Measurements from ENCODE around the gene CCDC57. TPM values are rescaled to one million over a fixed set of nuclear protein-coding genes. Genes with fewer than 3 reads are reported as not detected.
A peak's percentile ranks its signal among the peaks of the same experiment; 100 is the strongest.

The CCDC57 gene
- total and polyA plus RNA-seq, 9 of the 15 experiments (the other 6 are each of a cell fraction or from before 2014, with no cell fraction given), result 0.83 to 36.2 (median 13.6) TPM

GRCh38 chr17:82218349-82219075, 5.9 kb upstream of the CCDC57 start (continued):
- no peak for TF ChIP-seq DMBX1 (CRISPR knock-in tag; IDR thresholded peaks at IDR 0.05; ENCODE audit: borderline replicate concordance)
- no peak for TF ChIP-seq GABPA (tag; conservative IDR thresholded peaks at IDR 0.05; ENCODE audit: low read depth)

DNA sequence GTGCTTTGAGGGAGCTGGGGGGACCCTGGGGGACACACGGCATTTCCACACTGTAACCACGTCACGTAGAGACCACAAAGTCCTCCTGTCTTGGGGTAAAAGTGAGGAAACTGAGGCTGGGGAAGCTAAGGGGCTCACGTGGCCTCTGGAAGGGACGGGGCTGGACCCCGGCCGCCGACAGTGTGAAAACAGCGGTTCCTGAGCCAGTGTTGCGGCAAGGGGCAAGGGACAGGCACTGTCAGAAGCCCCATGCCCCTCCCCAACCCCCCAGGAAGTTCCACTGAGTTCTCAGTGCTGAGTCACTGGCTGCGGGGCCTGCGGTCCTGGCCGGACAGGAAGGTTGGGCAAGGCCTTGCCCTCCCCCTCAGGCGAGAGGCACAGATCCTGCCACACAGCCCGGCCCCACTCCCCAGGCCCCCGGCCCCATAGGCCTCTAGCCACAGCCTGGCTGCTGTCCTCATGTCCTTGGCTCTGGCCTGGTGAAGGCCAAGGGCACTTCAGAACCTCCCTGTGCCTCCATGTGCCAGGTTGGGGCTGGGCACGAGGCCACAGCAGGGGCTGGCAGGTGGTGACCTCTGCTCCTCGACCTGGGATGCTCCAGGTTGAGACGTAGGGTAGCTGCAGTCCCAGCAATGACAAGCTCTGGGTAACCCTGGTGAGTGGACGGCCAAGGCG, 5.0 kb upstream of the CCDC57 start:
- peaks cover 43 to 78% of the 10 kb centered on the region in 2 experiments for H3K4me1 ChIP-seq (replicated peaks in 1 of 2; ENCODE audit: control insufficient read depth in 2 of 2, insufficient read depth in 2 of 2, low read length in 2 of 2)
- ChIA-PET POLR2A (no interaction called here), CTCF (ENCODE audit: low intra/inter-chr PET ratio) (no interaction called here)
- peak overlapping the region; percentile 78 to 92 for H3K9ac ChIP-seq (ENCODE audit: insufficient read depth in 1 of 2, low read depth in 2 of 2, low read length in 2 of 2)
- H3K9me1 ChIP-seq (ENCODE audit: control insufficient read depth, insufficient read depth, low read length), result no peaks in the 10 kb centered on the region
- no TSS peak for BruUV-seq (replicated peaks)
- peak overlapping the region; percentile 90 for H2AFZ ChIP-seq (ENCODE audit: low read depth, low read length)
- H3K4me2 ChIP-seq (ENCODE audit: insufficient read depth, low read length), result peak overlapping the region; percentile 52
- no peak overlapping the region for H3K4me3 ChIP-seq
- peak; percentile 54 for ATAC-seq
- H4K20me1 ChIP-seq (replicated peaks; ENCODE audit: control insufficient read depth, insufficient read depth, low read length), result no peaks in the 10 kb centered on the region
- DNase-seq (ENCODE audit: extremely low read depth in 1 of 4, low spot score in 3 of 4), result peak; percentile 71 to 81 (median 78)
- FAIRE-seq, result peak; percentile 42
- peak overlapping the region; percentile 98 for H3K27ac ChIP-seq (ENCODE audit: extremely low read depth, low read depth, low read length)
- peaks cover 9% of the 10 kb centered on the region; the same call in 2 of the 3 replicates for H3K79me2 ChIP-seq (ENCODE audit: control insufficient read depth, insufficient read depth, low read length)
- 31% methylated on average over 16 of the region's 21 CpGs for WGBS (ENCODE audit: insufficient coverage, low coverage, missing lambda C conversion rate)
- H3K36me3 ChIP-seq (ENCODE audit: control insufficient read depth, insufficient read depth, low read length), result no peaks in the 10 kb centered on the region
- in situ Hi-C loops (cut with MboI) (no loop called here), intact Hi-C loops (cut with micrococcal nuclease) (no loop called here)
- no peaks in the 10 kb centered on the region for H3K9me3 ChIP-seq (replicated peaks; ENCODE audit: control insufficient read depth, insufficient read depth, low read depth, low read length)
- H3K27me3 ChIP-seq (ENCODE audit: control insufficient read depth in 2 of 2, insufficient read depth in 2 of 2, low read length in 2 of 2), result no peaks in the 10 kb centered on the region
- TF ChIP-seq KLF6 (CRISPR knock-in tag; IDR thresholded peaks at IDR 0.05; ENCODE audit: borderline replicate concordance) (no peak), STAT6 (CRISPR knock-in tag; IDR thresholded peaks at IDR 0.05) (no peak), ESRRB (CRISPR knock-in tag; IDR thresholded peaks at IDR 0.05; ENCODE audit: borderline replicate concordance) (no peak), HIVEP1 (CRISPR knock-in tag; IDR thresholded peaks at IDR 0.05) (peak; percentile 31; the same call in 1 of the 2 replicates), ZNF311 (CRISPR knock-in tag; IDR thresholded peaks at IDR 0.05) (peak; percentile 65; the same call in 1 of the 2 replicates), ZMIZ1 (IDR thresholded peaks at IDR 0.05; ENCODE audit: low read depth in 2 of 2, low read length in 2 of 2) (no peak), RUNX1 (IDR thresholded peaks at IDR 0.05; ENCODE audit: low read depth) (no peak), RCOR1 (IDR thresholded peaks at IDR 0.05; ENCODE audit: borderline replicate concordance in 1 of 2, low read depth in 2 of 2, low read length in 2 of 2) (no peak), TOE1 (IDR thresholded peaks at IDR 0.05; ENCODE audit: borderline replicate concordance) (no peak), TOE1 (CRISPR knock-in tag; IDR thresholded peaks at IDR 0.05; ENCODE audit: borderline replicate concordance, low read depth) (no peak)
